Right ventricle myocardium inferior (tissue), 1 donor: ENCODE measurements around the gene CACNG3. TPM values are rescaled to one million over a fixed set of nuclear protein-coding genes. Genes with fewer than 3 reads are reported as not detected.
"Not testable (repeated sequence)": the region's sequence is repeated elsewhere in the genome, so short reads cannot be mapped to it uniquely, and the experiment has no call there.

Source experiments
- ATAC-seq: fragments of 200-7000 bp; cut with Tn5 transposase; one replicate; pipeline ENCODE4 v1.9.1; 2020; ENCODE audit warnings: mild to moderate bottlenecking, moderate library complexity
- DNase-seq: peaks from one replicate; pipeline ENCODE4 v3.0.0; 2021; ENCODE audit errors: missing footprints
- intact Hi-C: fragments of 100-400 bp; cut with DNase I; formaldehyde crosslinking; loops from one replicate; pipeline ENCODE4 v1.11.0; 2022
- total RNA-seq: library from RNA; stranded (reverse); fragmentation: NEBNext Ultra II Directional; extraction: Animal tissue kit (Norgen Biotek cat#: 25700); gene quantifications from one replicate; pipeline ENCODE4 v1.2.1, GENCODE V29; 2021
- donor health status: DM: no; HTN: yes; CAD: no; lungs with severe emphysema.

Gene CACNG3
- total RNA-seq, 1 donor from 2014 or later = not detected

DNA sequence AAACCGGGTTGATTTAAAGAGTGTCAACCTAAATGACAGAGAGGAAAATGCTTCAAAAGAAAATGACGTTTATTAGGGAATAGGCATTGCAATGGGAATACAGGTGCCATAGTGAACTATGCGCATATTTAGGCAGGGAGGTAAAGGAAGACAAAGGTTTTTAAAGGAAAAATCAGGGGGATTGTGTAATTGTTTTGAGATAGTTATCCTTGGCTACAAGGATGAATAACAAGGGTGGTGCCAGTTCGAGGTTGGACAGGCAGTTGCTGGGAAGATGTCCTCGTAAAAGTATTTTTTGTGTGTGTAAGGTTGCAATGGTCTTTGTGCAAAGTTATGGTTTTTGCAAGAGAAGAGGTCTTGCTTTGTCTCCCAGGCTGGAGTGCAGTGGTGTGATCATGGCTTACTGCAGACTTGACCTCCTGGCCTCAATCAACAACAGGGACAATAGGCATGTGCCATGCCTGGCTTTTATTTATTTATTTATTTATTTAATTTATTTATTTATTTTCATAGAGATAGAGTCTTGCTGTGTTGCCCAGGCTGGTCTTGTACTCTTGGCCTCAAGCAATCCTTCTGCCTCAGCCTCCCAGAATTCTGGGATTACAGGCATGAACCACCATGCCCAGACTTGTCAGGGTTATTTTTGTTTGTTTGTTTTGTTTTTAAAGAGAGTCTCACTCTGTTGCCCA, 63.1 kb downstream of the CACNG3 start:
- intact Hi-C loops = no loop called here
- ATAC-seq = no peak
- no peak for DNase-seq

- intact Hi-C loops = no loop called here
Measured at GRCh38 chr16:24322106-24322505, 66.0 kb downstream of the CACNG3 start.

DNA sequence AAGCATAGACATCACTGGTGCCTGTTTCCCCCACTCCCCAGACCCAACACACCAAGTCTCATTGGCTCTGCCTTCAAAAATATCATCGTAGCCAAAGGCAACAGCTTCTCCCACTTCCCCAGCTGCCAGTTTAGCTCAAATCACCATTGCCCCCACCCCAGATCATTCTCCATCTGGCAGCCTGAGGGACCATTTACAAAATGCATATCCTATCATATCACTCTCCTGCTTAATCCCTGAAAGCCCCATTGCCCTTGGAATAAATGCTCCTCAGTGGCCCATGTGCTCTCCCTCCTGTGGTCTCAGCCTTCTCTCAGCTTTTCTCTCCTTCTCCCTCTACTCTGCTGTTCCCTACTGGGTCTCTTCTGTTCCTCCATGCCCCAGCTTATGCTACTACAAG, 68.3 kb downstream of the CACNG3 start:
- intact Hi-C loops = no loop called here
- DNase-seq (no peak), ATAC-seq (no peak)

More at GRCh38 chr16:24322106-24322505, 66.0 kb downstream of the CACNG3 start:
- ATAC-seq (no peak), DNase-seq (no peak)

DNA sequence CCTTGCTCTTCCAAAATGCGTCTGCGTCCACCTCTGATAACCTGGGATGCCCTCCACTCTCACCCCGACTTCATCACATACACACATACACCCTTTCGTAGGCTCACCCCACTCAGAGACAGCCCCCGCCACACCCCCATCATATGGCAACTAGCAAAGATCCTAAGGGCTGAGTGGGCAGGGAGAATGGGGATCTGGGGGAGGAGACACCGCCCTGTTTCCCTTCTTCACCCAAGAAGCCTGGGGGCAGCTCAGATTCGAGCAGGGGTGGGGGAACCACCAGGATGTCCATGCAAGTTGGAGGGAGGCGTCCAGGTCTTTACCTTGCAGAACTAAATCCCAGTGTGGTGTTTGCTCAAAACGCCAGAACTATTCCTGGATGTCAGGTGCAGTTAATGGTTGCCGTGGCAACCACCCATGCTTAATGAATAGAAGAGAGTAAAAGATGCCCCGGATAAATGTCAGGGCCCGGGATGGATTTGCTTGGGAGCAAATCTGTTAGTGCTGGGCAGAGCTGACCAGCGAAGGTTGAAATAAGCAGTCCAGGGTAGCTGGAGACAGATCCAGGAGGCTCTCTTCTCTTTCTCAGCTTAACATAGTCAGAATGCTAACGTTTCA, 72.8 kb downstream of the CACNG3 start:
- ATAC-seq (no peak), DNase-seq (no peak)
- intact Hi-C loops = no loop called here

- intact Hi-C loops = no loop called here
Measured at GRCh38 chr16:24332178-24332577, 76.0 kb downstream of the CACNG3 start.

GRCh38 chr16:24332582-24333090, 76.5 kb downstream of the CACNG3 start:
- ATAC-seq = no peak
- intact Hi-C loops = no loop called here
- DNase-seq = peak; percentile 34

More at GRCh38 chr16:24332178-24332577, 76.0 kb downstream of the CACNG3 start:
- DNase-seq (no peak), ATAC-seq (no peak)

DNA sequence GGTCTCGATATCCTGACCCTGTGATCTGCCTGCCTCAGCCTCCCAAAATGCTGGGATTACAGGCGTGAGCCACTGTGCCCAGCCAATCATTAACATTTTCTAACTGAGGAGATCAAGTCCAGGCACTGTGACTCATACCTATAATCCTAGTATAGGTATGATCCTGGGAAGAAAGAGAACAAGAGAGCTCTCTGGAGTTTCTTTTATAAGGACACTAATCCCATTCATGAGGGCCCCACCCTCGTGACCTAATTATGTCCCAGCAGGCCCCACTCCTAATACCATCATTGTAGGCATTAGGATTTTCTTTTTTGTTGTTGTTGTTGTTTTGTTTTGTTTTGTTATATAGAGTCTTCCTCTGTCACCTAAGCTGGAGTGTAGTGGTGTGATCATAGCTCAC, 80.4 kb downstream of the CACNG3 start:
- intact Hi-C loops = no loop called here
- ATAC-seq = no peak
- no peak for DNase-seq

- no peak for ATAC-seq
- no peak for DNase-seq
- intact Hi-C loops = no loop called here
Measured at GRCh38 chr16:24337013-24337412, 80.9 kb downstream of the CACNG3 start.

GRCh38 chr16:24343829-24344228, 87.7 kb downstream of the CACNG3 start:
- intact Hi-C loops, ATAC-seq, DNase-seq: not testable (repeated sequence)

GRCh38 chr16:24344784-24345183, 88.6 kb downstream of the CACNG3 start:
- DNase-seq = no peak
- intact Hi-C loops = no loop called here
- no peak for ATAC-seq

DNA sequence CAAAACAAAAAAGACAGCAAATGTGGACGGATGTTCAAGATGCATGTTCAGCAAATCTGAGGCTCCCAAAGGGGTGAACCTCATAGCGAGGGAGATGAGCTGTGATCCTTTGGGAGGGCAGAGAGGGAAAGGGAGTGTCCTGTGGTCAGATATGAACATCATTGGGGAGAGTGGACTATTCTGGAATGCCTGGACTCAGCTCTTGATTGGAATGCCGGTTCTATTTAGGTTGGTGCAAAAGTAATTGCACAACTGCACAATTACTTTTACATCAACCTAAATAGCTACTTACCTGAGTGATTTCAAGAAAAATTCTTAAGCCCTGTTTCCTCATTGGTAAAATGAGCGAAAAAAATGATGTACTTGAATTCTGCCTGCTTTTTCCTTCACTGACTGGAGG, 89.6 kb downstream of the CACNG3 start:
- no peak for DNase-seq
- intact Hi-C loops = no loop called here
- ATAC-seq = no peak

- intact Hi-C loops = no loop called here
- ATAC-seq = no peak
- no peak for DNase-seq
Measured at GRCh38 chr16:24346734-24347133, 90.6 kb downstream of the CACNG3 start.

GRCh38 chr16:24347556-24347955, 91.4 kb downstream of the CACNG3 start:
- ATAC-seq = no peak
- DNase-seq = no peak
- intact Hi-C loops = no loop called here

GRCh38 chr16:24348545-24349290, 92.6 kb downstream of the CACNG3 start:
- intact Hi-C loops = no loop called here
- ATAC-seq (no peak), DNase-seq (no peak)

DNA sequence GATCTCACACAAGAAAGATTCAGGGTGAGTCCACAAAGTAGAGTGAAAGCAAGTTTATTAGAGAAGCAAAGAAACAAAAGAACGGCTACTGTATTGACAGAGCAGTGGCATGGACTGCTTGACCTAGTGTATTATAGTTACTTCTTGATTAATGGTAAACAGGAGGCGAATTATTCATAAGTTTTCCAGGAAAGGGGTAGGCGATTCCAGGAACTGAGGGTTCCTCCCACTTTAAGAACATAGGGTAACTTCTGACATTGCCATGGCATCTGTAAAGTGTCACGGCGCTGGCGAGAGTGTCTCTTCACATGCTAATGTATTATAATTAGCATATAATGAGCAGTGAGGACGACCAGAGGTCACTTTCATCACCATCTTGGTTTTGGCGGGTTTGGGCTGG, 93.2 kb downstream of the CACNG3 start:
- intact Hi-C loops = no loop called here
- ATAC-seq (no peak), DNase-seq (no peak)

DNA sequence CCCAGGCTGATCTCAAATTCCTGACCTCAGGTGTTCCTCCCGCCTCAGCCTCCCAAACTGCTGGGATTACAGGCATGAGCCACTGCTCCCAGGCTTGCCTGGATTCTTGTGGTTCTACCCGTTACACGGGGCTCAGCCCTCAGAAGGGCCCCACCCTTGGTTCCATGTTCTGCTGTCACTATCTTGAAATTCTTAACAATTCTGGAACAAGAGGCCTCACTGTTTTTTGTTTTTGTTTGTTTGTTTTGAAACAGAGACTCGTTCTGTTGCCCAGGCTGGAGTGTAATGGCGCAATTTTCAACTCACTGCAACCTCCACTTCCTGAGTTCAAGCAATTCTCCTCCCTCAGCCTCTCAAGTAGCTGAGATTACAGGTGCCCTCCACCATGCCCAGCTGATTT, 96.6 kb downstream of the CACNG3 start:
- intact Hi-C loops = no loop called here
- ATAC-seq (no peak), DNase-seq (no peak)

DNA sequence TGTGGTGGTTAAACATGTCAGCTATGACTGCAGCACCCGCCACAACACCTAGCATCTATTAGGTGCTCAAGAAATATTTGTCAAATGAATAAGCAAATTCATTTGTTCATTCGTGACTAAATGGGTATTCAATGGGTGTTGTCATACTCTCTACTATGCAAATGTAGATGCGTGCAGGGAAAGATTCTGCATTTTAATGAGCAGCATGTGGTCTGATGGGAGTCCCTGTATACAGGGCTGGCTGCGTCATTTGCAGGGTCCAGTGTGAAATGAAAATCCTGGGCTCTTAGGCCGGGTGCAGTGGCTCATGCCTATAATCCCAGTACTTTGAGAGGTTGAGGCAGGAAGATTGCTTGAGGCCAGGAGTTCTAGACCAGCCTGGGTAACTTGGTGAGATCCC, 97.5 kb downstream of the CACNG3 start:
- DNase-seq (no peak), ATAC-seq (no peak)

DNA sequence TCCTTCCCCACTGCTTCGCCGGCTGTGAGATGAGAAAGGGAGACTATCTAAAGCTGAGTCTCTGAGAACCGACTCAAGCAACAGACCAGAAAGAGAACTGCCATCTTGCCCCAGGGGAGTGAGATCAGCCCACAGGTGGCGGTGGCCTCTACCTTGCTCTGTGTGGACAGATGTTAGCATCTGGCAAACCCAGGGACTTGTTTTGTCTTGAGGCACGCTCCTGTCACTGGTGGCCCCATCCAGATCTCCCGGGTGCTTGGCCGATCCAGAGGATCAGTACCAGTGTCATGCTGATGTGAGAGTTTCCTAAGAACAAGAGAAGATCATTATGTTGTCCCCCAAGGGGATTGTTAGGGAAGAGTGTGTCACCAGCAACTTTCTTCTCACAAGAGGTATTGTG, 101.4 kb downstream of the CACNG3 start:
- ATAC-seq (no peak), DNase-seq (no peak)

More for the DNA sequence above, 97.5 kb downstream of the CACNG3 start:
- intact Hi-C loops = no loop called here

GRCh38 chr16:24358117-24358516, 102.0 kb downstream of the CACNG3 start:
- intact Hi-C loops = no loop called here
- no peak for DNase-seq
- ATAC-seq = no peak

More for the DNA sequence above, 101.4 kb downstream of the CACNG3 start:
- intact Hi-C loops = no loop called here

GRCh38 chr16:24359490-24359889, 103.4 kb downstream of the CACNG3 start:
- ATAC-seq (no peak), DNase-seq (no peak)
- intact Hi-C loops = no loop called here
